GM08714 (cell line): Measurements from ENCODE around the gene PDXDC1.
A peak's percentile ranks its signal among the peaks of the same experiment; 100 is the strongest.
"Not testable (repeated sequence)": the region's sequence is repeated elsewhere in the genome, so short reads cannot be mapped to it uniquely, and the experiment has no call there.

Source experiments
- H3K4me3 ChIP-seq: fragments of 200-500 bp; sonication (Bioruptor generic); 2 replicates; pipeline ENCODE4 v1.5.1; 2014; ENCODE audit warnings: mild to moderate bottlenecking, low read length, inconsistent platforms
- ZNF274 ChIP-seq: IDR thresholded peaks from 2 replicates; pipeline ENCODE4 v1.6.1; 2012; ENCODE audit warnings: mild to moderate bottlenecking, low read depth, low read length

The PDXDC1 gene

DNA sequence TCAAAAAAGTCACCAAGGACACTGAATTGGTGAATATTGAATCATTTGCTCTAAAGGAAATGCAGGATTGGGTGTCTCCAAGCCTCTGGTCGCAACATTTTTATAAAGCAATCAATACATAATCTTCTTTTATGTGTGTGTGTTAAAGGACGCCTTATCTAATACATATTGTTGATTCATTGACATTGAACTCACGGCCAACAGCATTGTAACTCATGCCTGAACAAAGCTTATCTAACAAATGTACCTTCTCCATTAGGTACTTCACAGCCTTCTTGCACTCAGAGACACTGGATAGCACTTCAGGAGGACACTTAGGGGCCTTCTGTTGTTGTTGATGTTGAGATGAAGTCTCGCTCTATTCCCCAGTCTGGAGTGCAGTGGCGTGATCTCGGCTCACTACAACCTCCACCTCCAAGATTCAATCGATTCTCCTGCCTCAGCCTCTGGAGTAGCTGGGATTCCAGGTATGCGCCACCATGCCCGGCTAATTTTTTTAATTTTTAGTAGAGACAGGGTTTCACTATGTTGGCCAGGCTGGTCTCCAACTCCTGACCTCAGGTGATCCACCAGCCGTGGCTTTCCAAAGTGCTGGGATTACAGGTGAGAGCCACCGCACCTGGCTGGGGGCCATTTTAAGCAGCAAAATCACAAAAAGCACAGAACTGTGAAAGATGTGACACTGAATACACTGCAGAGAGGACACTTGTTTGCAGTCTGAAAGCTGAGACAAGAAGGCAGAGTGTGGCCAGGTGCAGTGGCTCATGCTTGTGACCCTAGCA is 13.2 kb upstream of the PDXDC1 start:
- no peak for TF ChIP-seq ZNF274
- no peak overlapping the region for H3K4me3 ChIP-seq

DNA sequence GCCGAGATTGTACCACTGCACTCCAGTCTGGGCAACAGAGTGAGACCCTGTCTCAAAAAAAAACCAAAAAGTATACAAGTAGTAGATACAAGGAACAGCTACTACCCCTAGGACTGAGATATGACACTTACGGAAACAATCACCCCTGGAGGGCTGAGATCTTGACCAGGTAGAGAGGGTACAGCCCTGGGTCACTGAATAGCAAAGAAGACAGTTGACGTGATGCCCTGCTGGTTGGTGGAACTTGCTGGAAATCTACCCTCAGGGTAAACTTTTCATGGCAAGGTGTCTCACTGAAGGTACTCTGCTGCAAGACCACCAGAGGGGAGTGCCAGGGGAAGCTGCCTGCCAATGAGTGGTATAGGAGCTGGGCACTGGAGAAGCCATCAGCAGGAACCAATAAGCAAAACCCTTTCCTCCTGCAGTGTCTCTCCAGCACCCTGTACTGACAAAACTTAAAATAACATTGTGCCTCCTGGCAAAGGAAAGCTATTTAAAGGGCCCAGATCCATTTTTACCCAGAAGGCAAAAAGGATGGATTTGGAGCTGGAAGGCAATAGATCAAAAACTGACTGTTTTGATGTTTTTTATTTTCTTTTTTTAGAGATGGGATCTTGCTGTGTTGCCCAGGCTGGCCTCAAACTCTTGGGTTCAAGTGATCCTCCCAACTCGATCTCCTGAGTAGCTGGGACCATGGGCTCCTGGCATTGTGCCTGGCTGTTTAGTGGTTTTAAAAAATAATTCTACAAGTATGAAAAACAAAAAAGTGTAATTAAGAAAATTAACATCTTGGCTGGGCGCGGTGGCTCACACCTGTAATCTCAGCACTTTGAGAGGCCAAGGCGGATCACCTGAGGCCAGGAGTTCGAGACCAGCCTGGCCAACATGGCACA is 11.3 kb upstream of the PDXDC1 start:
- TF ChIP-seq ZNF274: no peak
- H3K4me3 ChIP-seq: no peak overlapping the region

DNA sequence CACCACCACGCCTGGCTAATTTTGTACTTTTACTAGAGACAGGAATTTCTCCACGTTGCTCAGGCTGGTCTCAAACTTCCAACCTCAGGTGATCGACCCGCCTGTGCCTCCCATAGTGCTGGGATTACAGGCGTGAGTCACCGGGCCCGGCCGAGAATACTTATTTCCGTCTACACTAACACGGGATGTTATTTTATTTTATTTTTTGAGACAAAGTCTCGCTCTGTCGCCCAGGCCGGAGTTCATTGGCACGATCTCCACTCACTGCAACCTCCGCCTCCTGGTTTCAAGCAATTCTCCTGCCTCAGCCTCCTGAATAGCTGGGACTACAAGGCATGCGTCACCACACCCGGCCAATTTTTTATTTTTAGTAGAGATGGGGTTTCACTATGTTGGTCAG is 9.5 kb upstream of the PDXDC1 start:
- no peak for TF ChIP-seq ZNF274
- no peak overlapping the region for H3K4me3 ChIP-seq

DNA sequence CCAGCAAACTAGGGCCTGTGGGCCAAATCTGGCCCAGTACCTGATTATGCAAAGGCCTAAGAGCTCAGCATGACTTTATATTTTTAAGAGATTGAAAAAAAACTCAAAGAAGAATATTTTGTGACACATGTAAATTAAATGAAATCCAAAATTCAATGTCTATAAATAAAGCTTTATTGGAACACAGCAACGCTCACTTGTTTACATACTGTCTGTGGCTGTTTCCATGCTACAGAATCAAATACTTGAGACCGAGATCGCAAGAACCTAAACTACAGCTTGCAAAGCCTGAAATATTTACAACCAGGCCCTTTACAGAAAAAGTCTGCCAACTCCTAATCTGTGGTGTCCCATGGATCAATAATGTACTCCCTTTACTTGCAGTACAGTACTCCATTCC is 5.0 kb upstream of the PDXDC1 start:
- not testable (repeated sequence) for H3K4me3 ChIP-seq

DNA sequence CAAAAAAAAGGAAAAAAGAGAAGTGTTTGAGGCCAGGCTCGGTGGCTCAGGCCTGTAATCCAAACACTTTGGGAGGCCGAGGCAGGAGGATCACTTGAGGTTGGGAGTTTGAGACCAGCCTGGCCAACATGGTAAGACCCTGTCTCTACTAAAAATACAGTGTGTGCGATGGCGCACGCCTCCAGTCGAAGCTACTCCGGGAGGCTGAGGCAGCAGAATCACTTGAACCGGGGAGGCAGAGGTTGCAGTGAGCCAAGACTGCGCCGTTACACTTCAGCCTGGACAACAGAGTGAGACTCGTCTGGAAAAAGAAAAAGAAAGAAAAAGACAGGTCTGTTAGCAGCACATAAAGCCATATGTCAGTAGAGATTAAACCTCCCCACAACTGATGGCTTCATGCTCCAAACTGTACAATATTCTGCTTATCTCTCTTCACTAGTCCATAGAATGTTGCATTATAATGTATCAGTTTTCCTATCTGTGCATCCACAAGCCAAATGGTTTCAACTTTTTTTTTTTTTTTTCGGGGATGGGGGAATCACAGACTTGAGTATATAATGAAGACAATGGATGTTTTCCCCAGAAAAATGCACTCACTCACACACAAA is 3.1 kb upstream of the PDXDC1 start:
- not testable (repeated sequence) for H3K4me3 ChIP-seq

DNA sequence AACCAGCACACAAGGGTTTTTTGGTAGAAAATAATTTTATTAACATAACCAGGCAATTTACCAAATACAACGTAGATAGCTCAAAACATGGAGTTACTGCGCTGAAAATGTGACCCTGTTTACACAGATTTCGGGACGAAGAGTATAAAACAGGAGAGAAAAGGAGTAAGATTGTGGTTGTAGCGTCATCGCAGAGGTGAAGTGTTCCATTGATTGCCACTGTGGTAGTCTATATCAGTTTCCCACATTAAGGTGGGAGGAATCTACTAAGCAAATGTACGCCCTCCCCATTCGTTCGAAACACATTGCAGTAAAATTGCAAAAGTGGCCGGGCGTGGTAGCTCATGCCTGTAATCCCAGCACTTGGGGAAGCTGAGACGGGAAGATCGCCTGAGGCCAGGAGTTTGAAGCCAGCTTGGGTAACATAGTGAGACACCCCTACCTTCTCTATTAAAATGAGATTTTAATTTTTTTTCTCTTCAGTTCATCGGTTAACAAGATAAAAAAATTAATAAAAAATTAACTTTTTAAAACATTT is 972 bp upstream of the PDXDC1 start:
- H3K4me3 ChIP-seq: peak overlapping the region; percentile 70

DNA sequence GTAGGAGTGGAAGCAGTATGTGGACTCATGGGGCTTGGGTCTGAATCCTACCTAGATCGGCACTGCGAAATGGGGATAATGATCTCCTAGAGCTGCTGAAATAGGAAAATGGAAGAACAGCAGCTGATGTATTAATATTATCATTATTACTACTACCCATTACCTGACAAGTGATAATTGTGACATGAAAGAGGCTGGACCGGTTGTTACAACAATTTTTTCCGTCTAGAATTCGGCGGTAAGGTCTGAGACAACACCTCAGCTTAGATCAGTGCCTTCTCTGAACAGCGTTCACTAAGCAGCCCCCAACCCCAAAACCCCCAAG is 533 bp upstream of the PDXDC1 start:
- peak overlapping the region; percentile 70 for H3K4me3 ChIP-seq

DNA sequence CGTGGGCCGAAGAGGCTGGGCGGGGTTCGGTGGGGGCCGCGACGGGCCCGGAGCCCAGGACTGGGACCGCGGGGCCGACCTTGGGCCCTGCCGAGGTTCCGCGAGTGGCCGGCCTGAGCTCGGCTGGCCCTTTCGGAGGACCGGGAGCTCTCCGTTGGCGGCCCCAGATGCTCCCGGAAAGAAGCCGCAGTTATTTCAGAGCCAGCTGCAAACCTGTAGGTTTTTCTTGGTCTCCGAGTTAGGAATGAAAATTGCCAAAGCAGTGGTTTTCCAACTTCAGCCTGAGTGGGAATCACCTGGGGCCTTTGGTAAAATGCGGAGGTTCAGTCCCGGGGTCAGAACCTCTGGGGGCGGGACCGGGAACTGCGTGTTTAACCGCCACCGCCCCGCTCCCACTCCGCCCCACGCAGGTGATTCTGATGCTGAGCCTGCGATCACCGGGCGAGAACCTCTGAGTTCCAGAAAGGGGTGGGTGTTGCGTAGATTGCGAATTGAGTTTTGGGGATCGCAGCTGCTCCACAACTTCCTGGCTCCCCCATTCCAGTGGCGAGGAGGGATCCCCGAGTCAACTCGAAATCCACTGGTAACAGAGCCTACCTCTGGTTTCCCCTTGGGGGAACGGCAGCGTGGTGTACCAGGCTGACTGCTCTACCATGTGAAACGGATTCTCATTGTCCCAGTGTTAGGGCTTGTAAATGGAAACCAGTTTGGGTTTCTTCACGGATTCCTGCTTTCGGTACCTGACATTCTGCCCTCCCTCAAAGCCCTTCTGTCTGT is 780 bp downstream of the PDXDC1 start:
- peak overlapping the region; percentile 70 for H3K4me3 ChIP-seq

DNA sequence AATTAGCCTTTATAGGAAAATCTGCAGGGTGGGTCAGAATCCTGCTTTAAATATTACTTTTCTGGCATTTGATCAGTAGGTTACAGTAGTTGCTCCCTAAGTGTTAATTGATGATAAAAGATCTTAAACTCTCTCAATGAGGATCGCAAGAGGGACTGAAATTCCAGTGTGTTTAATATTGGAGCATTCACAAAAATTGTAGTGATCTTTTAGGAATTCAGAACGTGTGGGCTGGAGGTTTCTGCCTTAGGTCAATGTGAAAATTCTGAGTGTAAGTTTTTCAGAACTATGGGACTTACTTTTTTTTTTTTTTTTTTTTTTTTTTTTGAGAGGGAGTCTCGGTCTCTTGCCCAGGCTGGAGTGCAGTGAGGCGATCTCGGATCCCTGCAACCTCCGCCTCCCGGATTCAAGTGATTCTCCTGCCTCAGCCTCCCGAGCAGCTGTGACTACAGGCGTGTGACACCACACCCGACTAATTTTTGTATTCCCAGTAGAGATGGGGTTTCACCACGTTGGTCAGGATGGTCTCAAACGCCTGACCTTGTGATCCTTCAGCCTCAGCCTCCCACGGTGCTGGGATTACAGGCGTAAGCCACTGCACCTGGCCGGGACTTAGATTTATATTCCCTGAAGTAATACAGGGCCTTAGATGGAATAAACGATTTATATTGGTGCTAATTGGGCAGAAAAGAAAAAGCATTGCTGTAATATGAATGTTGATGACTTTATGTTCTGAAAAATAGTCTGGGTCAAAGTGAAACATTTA is 2.3 kb downstream of the PDXDC1 start:
- not testable (repeated sequence) for H3K4me3 ChIP-seq

DNA sequence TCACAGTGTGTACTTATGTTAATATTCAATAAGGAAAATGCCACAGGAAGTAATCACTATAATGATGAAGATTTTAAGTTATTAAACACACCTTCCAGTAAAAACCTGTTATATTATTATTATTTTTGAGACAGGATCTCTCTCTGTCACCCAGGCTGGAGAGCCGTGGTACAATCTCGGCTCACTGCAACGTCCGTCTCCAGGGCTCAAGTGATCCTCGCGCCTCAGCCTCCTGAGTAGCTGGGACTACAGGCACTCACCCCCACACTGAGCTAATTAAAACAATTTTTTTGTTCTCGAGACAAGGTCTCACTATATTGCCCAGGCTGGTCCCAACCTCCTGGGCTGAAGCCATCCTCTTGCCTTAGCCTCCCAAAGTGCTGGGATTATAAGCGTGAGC is 3.5 kb downstream of the PDXDC1 start:
- not testable (repeated sequence) for H3K4me3 ChIP-seq

DNA sequence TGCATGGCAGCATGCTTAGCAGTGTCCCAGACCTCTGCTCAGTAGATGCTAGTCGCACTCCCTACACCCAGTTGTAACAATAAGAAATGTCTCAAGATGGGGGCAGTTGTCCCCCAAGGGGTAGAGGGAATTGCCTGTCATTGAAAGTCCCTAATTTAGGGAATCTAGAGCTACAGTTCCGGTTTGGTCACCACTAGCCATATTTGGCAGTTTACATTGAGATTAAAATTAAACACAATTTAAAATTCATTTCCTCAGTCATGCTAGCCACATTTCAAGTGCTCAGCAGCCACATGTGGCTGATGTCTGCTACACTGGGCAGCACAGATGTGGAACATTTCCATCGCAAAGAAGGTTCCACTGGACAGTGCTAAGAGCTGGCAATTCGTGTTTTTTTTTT is 4.1 kb downstream of the PDXDC1 start:
- not testable (repeated sequence) for H3K4me3 ChIP-seq

DNA sequence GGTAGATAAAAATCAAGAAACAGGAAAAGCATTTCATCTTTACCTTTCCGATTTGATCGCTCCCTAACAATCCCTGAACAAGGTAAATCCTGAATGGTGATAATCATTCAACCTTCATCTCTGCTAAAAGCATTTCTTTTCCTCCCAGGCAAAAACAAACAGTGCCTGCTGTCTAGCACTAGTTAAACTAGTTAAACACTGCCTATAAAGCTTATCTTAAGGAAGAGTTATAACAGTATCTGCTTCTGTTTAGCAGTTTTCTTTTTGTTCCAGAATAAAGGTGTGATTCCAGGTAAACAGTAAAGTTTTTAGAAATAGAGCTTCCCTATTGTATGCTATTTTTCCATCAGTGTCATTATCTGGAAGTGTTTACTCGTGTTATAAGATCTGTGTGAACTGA is 6.4 kb downstream of the PDXDC1 start:
- not testable (repeated sequence) for H3K4me3 ChIP-seq

DNA sequence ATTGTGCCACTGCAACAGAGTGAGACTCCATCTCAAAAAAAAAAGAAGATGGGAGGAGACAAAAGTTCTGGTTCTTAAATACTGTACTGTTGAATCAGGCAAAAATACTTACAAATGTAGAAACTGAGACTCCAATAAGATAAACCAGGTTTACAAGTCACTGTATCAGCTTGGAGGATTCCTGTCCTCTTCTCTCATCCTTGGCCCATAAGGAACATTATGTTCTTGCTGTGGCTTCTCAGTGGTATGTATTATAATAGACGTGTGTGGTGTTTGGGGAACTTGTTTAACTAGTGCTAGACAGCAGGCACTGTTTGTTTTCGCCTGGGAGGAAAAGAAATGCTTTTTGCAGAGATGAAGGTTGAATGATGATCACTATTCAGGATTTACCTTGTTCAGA is 7.7 kb downstream of the PDXDC1 start:
- not testable (repeated sequence) for H3K4me3 ChIP-seq

DNA sequence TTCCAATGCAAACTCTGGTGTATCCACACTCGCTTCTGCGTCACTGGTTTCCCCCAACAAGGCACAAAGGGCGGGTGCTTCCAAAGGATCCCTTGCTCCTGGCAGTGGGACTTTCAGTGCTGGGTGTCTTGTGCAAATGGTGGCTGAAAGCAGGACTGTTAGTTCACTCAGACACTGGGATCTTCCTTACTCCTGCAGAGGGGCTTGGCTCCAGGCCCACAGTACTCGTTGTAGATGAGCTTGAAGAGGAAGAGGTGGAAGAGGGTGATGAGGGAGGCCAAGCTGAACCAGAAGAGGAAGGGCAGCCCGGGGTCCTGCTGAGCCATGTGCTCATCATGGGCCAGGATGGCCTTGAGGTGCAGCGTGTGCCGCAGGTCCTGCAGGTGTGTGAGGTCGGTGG is 13.3 kb downstream of the PDXDC1 start:
- H3K4me3 ChIP-seq: not testable (repeated sequence)

DNA sequence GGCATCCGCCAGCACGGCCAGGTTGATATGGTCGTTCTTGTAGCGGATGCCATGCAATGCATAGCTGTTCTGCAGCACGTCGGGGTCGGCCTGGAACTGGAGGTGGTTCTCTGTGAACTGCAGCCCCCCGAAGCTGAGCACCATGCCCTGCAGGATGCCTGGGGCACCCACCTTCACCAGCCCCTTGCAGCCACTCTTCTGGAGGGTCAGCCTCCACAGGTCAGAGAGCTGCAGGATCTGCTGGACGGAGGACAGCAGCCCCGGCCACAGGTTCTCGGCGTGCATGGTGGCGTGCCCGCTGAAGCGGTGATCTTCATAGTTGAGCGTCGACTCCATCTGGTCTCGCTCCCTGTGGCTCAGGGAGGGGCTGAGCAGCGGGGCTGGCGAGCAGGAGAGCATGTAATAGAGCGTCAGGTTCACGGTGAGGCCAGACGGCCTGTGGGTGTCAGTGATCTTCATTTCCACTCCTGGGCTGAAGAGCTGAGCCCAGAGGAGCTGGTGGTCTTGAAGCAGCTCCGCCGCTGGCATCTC is 13.9 kb downstream of the PDXDC1 start:
- not testable (repeated sequence) for H3K4me3 ChIP-seq

DNA sequence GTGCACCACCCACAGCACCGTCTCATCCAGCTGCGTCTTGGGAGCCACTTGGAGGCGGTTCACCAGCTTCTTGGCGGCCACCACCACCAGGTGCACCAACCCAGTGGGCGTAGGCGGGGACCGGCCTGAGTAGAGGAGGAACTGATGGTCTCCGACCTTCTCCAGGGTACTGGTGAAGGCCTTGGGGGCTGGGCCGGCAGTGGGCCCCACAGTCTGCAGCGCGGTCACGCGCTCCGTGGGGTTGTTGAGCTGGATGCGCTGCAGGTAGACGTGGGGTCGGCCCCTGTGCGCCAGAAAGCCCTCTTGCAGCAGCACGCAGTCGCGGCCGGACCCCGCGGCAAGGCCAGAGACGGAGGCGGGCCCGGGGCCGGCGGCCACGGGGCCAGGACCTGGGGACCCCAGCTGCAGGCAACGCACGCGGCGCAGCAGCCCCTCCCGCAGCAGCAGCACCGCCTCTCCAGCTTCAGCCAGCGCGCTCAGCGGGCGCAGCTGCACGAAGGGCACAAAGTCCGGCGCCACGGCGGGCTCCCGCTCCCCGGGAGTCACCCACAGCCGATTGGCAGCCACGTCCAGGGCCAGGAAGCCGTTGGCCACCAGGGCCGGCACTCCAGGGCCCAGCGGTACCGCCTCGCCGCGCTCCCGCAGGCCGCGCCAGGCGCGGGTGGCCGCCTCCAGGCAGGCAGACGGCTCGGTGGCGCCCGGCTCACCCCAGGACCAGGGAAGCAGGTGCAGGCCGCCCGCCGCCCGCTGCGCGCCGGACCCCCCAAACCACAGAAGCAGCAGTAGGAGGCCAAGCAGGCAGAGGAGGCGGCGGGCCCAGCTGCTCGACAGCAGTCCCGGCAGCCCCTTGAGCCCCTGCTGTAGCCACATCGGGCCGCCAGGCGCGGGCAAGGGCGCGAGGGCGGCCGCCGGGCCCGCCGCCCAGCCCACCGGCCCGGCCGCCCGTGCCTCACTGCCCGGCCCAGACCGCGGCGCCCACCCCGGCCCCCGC is 14.8 kb downstream of the PDXDC1 start:
- H3K4me3 ChIP-seq: not testable (repeated sequence)

DNA sequence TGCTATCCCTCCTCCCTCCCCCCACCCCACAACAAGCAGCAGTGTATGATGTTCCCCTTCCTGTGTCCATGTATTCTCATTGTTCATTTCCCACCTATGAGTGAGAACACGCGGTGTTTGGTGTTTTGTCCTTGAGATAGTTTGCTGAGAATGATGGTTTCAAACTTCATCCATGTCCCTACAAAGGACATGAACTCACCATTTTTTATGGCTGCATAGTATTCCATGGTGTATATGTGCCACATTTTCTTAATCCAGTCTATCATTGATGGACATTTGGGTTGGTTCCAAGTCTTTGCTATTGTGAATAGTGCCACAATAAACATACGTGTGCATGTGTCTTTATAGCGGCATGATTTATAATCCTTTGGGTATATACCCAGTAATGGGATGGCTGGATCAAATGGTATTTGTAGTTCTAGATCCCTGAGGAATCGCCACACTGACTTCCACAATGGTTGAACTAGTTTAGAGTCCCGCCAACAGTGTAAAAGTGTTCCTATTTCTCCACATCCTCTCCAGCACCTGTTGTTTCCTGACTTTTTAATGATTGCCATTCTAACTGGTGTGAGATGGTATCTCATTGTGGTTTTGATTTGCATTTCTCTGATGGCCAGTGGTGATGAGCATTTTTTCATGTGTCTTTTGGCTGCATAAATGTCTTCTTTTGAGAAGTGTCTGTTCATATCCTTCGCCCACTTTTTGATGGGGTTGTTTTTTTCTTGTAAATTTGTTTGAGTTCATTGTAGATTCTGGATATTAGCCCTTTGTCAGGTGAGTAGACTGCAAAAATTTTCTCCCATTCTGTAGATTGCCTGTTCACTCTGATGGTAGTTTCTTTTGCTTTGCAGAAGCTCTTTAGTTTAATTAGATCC is 18.7 kb downstream of the PDXDC1 start:
- H3K4me3 ChIP-seq: not testable (repeated sequence)
